ENCODE results near the gene ELAPOR2.

DNA sequence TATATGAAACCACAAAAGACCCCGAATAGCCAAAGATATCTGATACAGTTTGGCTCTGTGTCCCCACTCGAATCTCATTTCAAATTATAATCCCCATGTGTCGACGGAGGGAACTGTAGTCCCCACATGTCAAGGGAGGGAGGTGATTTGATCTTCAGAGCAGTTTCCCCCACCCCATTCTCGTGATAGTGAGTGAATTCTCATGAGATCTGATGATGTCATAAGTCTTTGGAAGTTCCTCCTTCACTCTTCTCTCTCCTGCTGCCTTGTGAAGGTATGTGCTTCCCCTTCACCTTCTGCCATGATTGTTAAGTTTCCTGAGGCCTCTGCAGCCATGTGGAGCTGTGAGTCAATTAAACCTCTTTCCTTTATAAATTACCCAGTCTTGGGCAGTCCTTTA lies 13.0 kb downstream of the ELAPOR2 start:
- TF ChIP-seq HNF4G (IDR thresholded peaks at IDR 0.05) (no peak), RAD21 (IDR thresholded peaks at IDR 0.05) (no peak), JUND (IDR thresholded peaks at IDR 0.05) (no peak), EGR1 (IDR thresholded peaks at IDR 0.05; ENCODE audit: low read depth in 2 of 2) (no peak), ZBTB33 (IDR thresholded peaks at IDR 0.05) (no peak), NR2F2 (IDR thresholded peaks at IDR 0.05) (no peak)
- TF ChIP-seq, protein P1, sequence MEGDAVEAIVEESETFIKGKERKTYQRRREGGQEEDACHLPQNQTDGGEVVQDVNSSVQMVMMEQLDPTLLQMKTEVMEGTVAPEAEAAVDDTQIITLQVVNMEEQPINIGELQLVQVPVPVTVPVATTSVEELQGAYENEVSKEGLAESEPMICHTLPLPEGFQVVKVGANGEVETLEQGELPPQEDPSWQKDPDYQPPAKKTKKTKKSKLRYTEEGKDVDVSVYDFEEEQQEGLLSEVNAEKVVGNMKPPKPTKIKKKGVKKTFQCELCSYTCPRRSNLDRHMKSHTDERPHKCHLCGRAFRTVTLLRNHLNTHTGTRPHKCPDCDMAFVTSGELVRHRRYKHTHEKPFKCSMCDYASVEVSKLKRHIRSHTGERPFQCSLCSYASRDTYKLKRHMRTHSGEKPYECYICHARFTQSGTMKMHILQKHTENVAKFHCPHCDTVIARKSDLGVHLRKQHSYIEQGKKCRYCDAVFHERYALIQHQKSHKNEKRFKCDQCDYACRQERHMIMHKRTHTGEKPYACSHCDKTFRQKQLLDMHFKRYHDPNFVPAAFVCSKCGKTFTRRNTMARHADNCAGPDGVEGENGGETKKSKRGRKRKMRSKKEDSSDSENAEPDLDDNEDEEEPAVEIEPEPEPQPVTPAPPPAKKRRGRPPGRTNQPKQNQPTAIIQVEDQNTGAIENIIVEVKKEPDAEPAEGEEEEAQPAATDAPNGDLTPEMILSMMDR (IDR thresholded peaks at IDR 0.05; ENCODE audit: low read depth, low read length, missing input control), result no peak
- TF ChIP-seq, protein P2, sequence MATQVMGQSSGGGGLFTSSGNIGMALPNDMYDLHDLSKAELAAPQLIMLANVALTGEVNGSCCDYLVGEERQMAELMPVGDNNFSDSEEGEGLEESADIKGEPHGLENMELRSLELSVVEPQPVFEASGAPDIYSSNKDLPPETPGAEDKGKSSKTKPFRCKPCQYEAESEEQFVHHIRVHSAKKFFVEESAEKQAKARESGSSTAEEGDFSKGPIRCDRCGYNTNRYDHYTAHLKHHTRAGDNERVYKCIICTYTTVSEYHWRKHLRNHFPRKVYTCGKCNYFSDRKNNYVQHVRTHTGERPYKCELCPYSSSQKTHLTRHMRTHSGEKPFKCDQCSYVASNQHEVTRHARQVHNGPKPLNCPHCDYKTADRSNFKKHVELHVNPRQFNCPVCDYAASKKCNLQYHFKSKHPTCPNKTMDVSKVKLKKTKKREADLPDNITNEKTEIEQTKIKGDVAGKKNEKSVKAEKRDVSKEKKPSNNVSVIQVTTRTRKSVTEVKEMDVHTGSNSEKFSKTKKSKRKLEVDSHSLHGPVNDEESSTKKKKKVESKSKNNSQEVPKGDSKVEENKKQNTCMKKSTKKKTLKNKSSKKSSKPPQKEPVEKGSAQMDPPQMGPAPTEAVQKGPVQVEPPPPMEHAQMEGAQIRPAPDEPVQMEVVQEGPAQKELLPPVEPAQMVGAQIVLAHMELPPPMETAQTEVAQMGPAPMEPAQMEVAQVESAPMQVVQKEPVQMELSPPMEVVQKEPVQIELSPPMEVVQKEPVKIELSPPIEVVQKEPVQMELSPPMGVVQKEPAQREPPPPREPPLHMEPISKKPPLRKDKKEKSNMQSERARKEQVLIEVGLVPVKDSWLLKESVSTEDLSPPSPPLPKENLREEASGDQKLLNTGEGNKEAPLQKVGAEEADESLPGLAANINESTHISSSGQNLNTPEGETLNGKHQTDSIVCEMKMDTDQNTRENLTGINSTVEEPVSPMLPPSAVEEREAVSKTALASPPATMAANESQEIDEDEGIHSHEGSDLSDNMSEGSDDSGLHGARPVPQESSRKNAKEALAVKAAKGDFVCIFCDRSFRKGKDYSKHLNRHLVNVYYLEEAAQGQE (IDR thresholded peaks at IDR 0.05), result no peak
- TF ChIP-seq, protein P3, sequence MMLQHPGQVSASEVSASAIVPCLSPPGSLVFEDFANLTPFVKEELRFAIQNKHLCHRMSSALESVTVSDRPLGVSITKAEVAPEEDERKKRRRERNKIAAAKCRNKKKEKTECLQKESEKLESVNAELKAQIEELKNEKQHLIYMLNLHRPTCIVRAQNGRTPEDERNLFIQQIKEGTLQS (IDR thresholded peaks at IDR 0.05), result no peak
- TF ChIP-seq, protein P4, sequence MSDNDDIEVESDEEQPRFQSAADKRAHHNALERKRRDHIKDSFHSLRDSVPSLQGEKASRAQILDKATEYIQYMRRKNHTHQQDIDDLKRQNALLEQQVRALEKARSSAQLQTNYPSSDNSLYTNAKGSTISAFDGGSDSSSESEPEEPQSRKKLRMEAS (IDR thresholded peaks at IDR 0.05), result no peak
